GM06990 (cell line): ENCODE results near the gene SLC4A3.

Source experiments
- DNase-seq: peaks from one replicate; pipeline ENCODE4 v3.0.0-alpha.2; 2011; ENCODE audit not compliant: insufficient read length; ENCODE audit errors: extremely low read depth
- H3K27me3 ChIP-seq: replicated peaks from 2 replicates; pipeline ENCODE4 v1.6.0; 2011; ENCODE audit warnings: low read length; ENCODE audit not compliant: control insufficient read depth, insufficient read depth
- H3K36me3 ChIP-seq: 2 replicates; pipeline ENCODE4 v1.5.1; 2011; ENCODE audit warnings: low read length; ENCODE audit not compliant: control insufficient read depth, insufficient read depth
- H3K4me3 ChIP-seq: replicated peaks from 2 replicates; pipeline ENCODE4 v1.5.1; 2011; ENCODE audit warnings: low read depth, mild to moderate bottlenecking, control low read depth, low read length
- CTCF ChIP-seq: IDR thresholded peaks from 2 replicates; pipeline ENCODE4 v1.5.1; 2011; ENCODE audit warnings: low read length, control low read depth, mild to moderate bottlenecking, inconsistent platforms; ENCODE audit not compliant: insufficient read depth, poor library complexity, severe bottlenecking

The SLC4A3 gene

GRCh38 chr2:219641390-219642068, 14.1 kb downstream of the SLC4A3 start:
- 0 out of 2 replicates have a peak, but pooled peaks cover 1% of the 10 kb centered on the region for H3K27me3 ChIP-seq
- TF ChIP-seq CTCF = no peak

GRCh38 chr2:219642069-219642454, 14.6 kb downstream of the SLC4A3 start:
- TF ChIP-seq CTCF = no peak
- DNase-seq = no peak
- H3K27me3 ChIP-seq = 0 out of 2 replicates have a peak, but pooled peaks cover 1% of the 10 kb centered on the region
- no peak overlapping the region for H3K4me3 ChIP-seq
- no peaks in the 10 kb centered on the region for H3K36me3 ChIP-seq

More at GRCh38 chr2:219641390-219642068, 14.1 kb downstream of the SLC4A3 start:
- no peak for DNase-seq
- Histone ChIP-seq H3K36me3 (no peaks in the 10 kb centered on the region), H3K4me3 (no peak overlapping the region)

- Histone ChIP-seq H3K27me3 (0 out of 2 replicates have a peak, but pooled peaks cover 1% of the 10 kb centered on the region), H3K36me3 (no peaks in the 10 kb centered on the region), H3K4me3 (no peak overlapping the region)
- peak; percentile 90 for DNase-seq
- TF ChIP-seq CTCF = peak; percentile 100
Observed at GRCh38 chr2:219642465-219643083, 15.1 kb downstream of the SLC4A3 start.

- TF ChIP-seq CTCF = no peak
- DNase-seq = no peak
- 0 out of 2 replicates have a peak, but pooled peaks cover 1% of the 10 kb centered on the region for H3K27me3 ChIP-seq
- H3K4me3 ChIP-seq = no peak overlapping the region
- H3K36me3 ChIP-seq = no peaks in the 10 kb centered on the region
Observed at GRCh38 chr2:219643084-219643473, 15.6 kb downstream of the SLC4A3 start.

- 0 out of 2 replicates have a peak, but pooled peaks cover 1% of the 10 kb centered on the region for H3K27me3 ChIP-seq
- no peaks in the 10 kb centered on the region for H3K36me3 ChIP-seq
- no peak overlapping the region for H3K4me3 ChIP-seq
- no peak for DNase-seq
- TF ChIP-seq CTCF = no peak
Observed at GRCh38 chr2:219643788-219644398, 16.5 kb downstream of the SLC4A3 start.
